Gastroesophageal sphincter (tissue), 4 donors: Measurements from ENCODE around the gene SLC1A6. TPM values are rescaled to one million over a fixed set of nuclear protein-coding genes. Genes with fewer than 3 reads are reported as not detected.

Experiments used
- ATAC-seq: fragments of 150-250 bp; one replicate; pipeline ENCODE4 v1.9.1; 2016; ENCODE audit warnings: mild to moderate bottlenecking, moderate library complexity
- H3K27ac ChIP-seq, 4 donors: fragments of 200-600 bp; sonication (generic) in 3 of 4; 1 replicate in 3 of 4; 2 replicates in 1 of 4; pipeline ENCODE4 v1.5.1; 2016 to 2019
- H3K27me3 ChIP-seq: fragments of 200-600 bp; sonication (generic); one replicate; pipeline ENCODE4 v1.5.1; 2019
- H3K36me3 ChIP-seq, 2 donors: fragments of 200-600 bp; sonication (generic); one replicate each; pipeline ENCODE4 v1.5.1; 2019; ENCODE audit warnings: control low read depth in 1 of 2
- H3K4me1 ChIP-seq, 3 donors: fragments of 200-600 bp; sonication (generic); 1 replicate in 2 of 3; 2 replicates in 1 of 3; pipeline ENCODE4 v1.5.1; 2016 to 2019; ENCODE audit warnings: control low read depth in 2 of 3
- H3K4me3 ChIP-seq, 2 donors: fragments of 200-600 bp; sonication (generic); one replicate each; pipeline ENCODE4 v1.5.1; 2019; ENCODE audit warnings: mild to moderate bottlenecking in 1 of 2, moderate library complexity in 1 of 2
- H3K9me3 ChIP-seq, 3 donors: fragments of 200-600 bp; sonication (generic); one replicate each; pipeline ENCODE4 v1.5.1; 2017 to 2019; ENCODE audit warnings: control low read depth in 2 of 3
- EP300 ChIP-seq: sonication (generic); formaldehyde crosslinking; IDR thresholded peaks from one replicate; pipeline ENCODE4 v1.6.1; 2017; ENCODE audit warnings: antibody characterized with exemption, mild to moderate bottlenecking
- POLR2A ChIP-seq, 2 donors: fragments of 450-650 bp; IDR thresholded peaks; one replicate each; pipeline ENCODE4 v1.6.1; 2017; ENCODE audit warnings: antibody characterized with exemption in 2 of 2, mild to moderate bottlenecking in 2 of 2, moderate library complexity in 1 of 2
- POLR2AphosphoS5 ChIP-seq: sonication (generic); formaldehyde crosslinking; IDR thresholded peaks from one replicate; pipeline ENCODE4 v1.6.1; 2017; ENCODE audit warnings: antibody characterized with exemption
- WGBS, 2 donors: methylation state at CpG; one replicate each; pipeline ENCODE4 v1.1.5; 2018; ENCODE audit warnings: low coverage in 1 of 2; 5-methylcytosine and 5-hydroxymethylcytosine counted together
- total RNA-seq, 4 donors: library from RNA; depleted of rRNA; stranded (reverse); fragments of >200 nt; gene quantifications; one replicate each; pipeline ENCODE4 v1.1.0, GENCODE V29; 2016
- TF ChIP-seq, protein P1 (sequence below), 4 experiments: fragments of 200-600 bp in 2 of 4; fragments of 450-650 bp in 2 of 4; sonication (generic) in 1 of 4; IDR thresholded peaks; one replicate each; pipeline ENCODE4 v1.5.1; 2017 to 2019; ENCODE audit warnings: antibody characterized with exemption in 4 of 4, mild to moderate bottlenecking in 2 of 4, moderate library complexity in 2 of 4

Gene SLC1A6
- total RNA-seq, 4 donors from 2014 or later: 0.23 TPM; not detected in 3

DNA sequence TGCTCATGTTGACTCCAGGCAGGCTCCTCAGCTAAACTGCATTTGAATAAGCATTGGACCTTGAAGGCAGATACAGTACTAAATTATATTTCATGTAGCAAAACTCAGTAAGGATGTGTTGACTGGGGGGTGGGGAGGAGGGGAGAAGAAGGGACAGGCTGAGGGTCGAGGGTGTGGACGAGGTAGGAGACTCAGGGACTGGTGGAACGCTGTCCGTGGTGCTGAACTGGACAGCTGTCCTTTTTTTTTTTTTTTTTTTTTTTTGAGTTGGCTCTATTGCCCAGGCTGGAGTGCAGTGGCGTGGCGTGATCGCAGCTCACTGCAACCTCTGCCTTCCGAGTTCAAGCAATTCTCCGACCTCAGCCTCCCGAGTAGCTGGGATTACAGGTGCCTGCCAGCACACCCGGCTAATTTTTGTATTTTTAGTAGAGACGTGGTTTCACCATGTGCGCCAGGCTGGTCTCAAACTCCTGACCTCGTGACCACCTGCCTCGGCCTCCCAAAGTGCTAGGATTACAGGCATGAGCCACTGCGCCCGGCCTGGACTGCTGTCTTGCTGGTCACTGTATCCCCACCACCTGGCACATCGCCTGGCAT, 36.4 kb upstream of the SLC1A6 start:
- Histone ChIP-seq H3K36me3 (no peaks in the 10 kb centered on the region), H3K4me1 (no peaks in the 10 kb centered on the region), H3K27me3 (peaks cover 81% of the 10 kb centered on the region), H3K9me3 (no peaks in the 10 kb centered on the region), H3K4me3 (no peak overlapping the region), H3K27ac (no peak overlapping the region)
- whole genome bisulfite sequencing, 2 donors: 0 to 29% methylated on average over 4 to 8 of the region's 18 CpGs
- TF ChIP-seq EP300 (no peak), POLR2AphosphoS5 (no peak), POLR2A (IDR thresholded peaks at IDR 0.05) (no peak)
- no peak for ATAC-seq

DNA sequence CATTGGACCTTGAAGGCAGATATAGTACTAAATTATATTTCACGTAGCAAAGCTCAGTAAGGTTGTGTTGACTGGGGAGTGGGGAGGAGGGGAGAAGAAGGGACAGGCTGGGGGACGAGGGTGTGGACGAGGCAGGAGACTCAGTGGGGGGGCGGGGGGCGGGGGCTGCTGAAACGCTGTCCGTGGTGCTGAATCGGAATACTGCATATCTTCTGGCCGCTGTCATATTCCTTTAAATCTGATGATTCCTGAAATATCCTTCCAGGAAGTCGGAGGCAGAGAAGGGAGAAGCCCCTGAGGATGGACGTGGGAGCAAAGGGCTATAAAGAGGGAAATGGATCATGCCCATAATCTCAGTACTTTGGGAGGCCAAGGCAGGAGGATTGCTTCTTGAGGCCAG, 34.9 kb upstream of the SLC1A6 start:
- Histone ChIP-seq H3K27me3 (peaks cover 85% of the 10 kb centered on the region), H3K9me3 (no peaks in the 10 kb centered on the region), H3K4me3 (no peak overlapping the region), H3K4me1 (no peaks in the 10 kb centered on the region), H3K36me3 (no peaks in the 10 kb centered on the region), H3K27ac (no peak overlapping the region)
- ATAC-seq: no peak
- 10 to 17% methylated on average over 2 to 6 of the region's 11 CpGs for WGBS, 2 donors
- TF ChIP-seq POLR2A (IDR thresholded peaks at IDR 0.05): no peak
- TF ChIP-seq, protein P1, sequence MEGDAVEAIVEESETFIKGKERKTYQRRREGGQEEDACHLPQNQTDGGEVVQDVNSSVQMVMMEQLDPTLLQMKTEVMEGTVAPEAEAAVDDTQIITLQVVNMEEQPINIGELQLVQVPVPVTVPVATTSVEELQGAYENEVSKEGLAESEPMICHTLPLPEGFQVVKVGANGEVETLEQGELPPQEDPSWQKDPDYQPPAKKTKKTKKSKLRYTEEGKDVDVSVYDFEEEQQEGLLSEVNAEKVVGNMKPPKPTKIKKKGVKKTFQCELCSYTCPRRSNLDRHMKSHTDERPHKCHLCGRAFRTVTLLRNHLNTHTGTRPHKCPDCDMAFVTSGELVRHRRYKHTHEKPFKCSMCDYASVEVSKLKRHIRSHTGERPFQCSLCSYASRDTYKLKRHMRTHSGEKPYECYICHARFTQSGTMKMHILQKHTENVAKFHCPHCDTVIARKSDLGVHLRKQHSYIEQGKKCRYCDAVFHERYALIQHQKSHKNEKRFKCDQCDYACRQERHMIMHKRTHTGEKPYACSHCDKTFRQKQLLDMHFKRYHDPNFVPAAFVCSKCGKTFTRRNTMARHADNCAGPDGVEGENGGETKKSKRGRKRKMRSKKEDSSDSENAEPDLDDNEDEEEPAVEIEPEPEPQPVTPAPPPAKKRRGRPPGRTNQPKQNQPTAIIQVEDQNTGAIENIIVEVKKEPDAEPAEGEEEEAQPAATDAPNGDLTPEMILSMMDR (IDR thresholded peaks at IDR 0.05): no peak
- no peak for TF ChIP-seq EP300
- no peak for TF ChIP-seq POLR2AphosphoS5

DNA sequence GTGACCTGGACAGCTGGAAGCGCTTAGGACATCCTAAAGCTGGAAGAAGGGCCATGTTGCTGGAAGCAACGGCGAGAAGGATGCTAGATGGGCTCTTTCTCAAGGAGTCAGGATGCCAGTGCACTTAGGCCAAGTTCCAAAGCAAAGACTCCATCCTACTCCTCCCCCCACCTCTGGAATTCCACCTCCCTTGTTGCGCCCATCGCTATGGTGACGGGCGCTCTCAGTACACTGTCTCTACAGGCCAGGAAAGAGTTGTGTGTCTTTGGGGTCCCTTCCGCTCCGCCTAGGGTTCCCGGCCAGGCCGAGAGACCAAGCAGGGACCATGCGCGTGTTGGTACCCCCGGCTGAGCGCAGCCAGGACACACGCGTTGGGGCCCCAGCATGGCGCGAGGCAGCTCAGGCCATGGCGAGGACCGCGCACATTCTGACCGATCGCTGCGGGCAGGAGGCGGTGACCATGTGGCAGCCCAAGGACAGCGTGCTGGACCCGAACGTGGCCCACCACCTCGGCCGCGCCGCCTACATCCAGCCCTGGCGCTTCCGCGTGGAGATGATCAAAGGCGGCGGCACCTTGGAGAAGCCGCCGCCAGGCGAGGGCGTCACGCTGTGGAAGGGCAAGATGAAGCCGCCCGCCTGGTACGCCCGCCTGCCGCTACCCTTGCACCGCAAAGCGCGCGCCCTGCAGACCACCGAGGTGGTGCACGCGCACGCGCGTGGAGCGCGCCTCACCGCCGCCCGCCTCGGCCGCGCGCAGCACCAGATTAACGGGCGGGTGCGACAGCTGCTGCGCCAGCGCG, 31.0 kb upstream of the SLC1A6 start:
- no peaks in the 10 kb centered on the region for H3K9me3 ChIP-seq

DNA sequence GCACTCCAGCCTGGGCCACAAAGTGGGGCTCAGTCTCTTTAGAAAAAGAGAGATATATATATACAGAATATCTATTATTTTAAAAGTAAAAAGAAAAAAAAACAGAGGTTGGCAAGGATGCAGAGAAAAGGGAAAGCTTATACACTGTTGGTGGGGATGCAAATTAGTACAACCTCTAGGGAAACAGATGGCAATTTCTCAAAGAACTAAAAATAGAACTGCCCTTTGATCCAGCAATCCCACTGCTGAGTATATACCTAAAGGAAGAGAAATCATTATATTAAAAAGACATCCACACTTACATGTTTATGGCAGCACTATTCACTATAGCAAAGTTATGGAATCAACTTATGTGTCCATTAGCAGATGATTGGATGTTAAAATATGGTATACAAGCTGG, 28.6 kb upstream of the SLC1A6 start:
- Histone ChIP-seq H3K36me3 (no peaks in the 10 kb centered on the region), H3K9me3 (no peaks in the 10 kb centered on the region), H3K27me3 (peaks cover 92% of the 10 kb centered on the region), H3K4me1 (no peaks in the 10 kb centered on the region), H3K27ac (no peak overlapping the region), H3K4me3 (no peak overlapping the region)
- TF ChIP-seq, protein P1 (IDR thresholded peaks at IDR 0.05): no peak
- no peak for TF ChIP-seq EP300
- no peak for TF ChIP-seq POLR2A (IDR thresholded peaks at IDR 0.05)
- TF ChIP-seq POLR2AphosphoS5: no peak
- ATAC-seq: no peak

More for the DNA sequence above, 31.0 kb upstream of the SLC1A6 start:
- H3K36me3 ChIP-seq: no peaks in the 10 kb centered on the region
- H3K4me3 ChIP-seq: no peak overlapping the region
- no peak overlapping the region for H3K27ac ChIP-seq
- 20 to 23% methylated on average over 3 to 4 of the region's 73 CpGs for WGBS, 2 donors
- no peak for ATAC-seq
- peaks cover 96% of the 10 kb centered on the region for H3K27me3 ChIP-seq
- TF ChIP-seq POLR2AphosphoS5 (no peak), POLR2A (IDR thresholded peaks at IDR 0.05) (no peak), EP300 (no peak)
- TF ChIP-seq, protein P1 (IDR thresholded peaks at IDR 0.05): no peak
- no peaks in the 10 kb centered on the region for H3K4me1 ChIP-seq

DNA sequence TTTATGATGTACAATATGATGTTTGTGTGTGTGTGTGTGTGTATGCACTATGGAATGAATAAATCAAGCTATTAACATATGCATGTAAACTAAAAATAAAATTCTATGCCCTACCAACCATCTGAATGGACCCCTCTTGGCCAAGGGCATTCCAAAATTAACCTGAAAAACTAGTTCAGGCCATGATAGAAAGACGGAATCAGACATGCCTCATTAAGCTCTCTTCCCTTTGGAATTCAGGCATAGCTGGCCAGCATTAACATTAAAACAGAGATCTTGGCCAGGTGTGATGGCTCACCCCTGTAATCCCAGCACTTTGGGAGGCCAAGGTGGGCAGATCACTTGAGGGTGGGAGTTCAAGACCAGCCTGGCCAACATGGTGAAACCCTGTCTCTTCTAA, 18.3 kb upstream of the SLC1A6 start:
- H3K36me3 ChIP-seq: no peaks in the 10 kb centered on the region
- 67% methylated on average over 1 of the region's 1 CpG; no CpG with 5 or more reads in 1 of the 2 donors for WGBS, 2 donors

More for the DNA sequence above, 18.3 kb upstream of the SLC1A6 start:
- Histone ChIP-seq H3K9me3 (no peaks in the 10 kb centered on the region), H3K4me1 (no peaks in the 10 kb centered on the region), H3K4me3 (no peak overlapping the region), H3K27me3 (peaks cover 47% of the 10 kb centered on the region), H3K27ac (no peak overlapping the region)
- no peak for ATAC-seq
- TF ChIP-seq, protein P1 (IDR thresholded peaks at IDR 0.05): no peak
- no peak for TF ChIP-seq EP300
- TF ChIP-seq POLR2A (IDR thresholded peaks at IDR 0.05): no peak
- TF ChIP-seq POLR2AphosphoS5: no peak
